GM23338 (cell line): ENCODE measurements around the gene SHISA3. TPM values are rescaled to one million over a fixed set of nuclear protein-coding genes. Genes with fewer than 3 reads are reported as not detected.

Source experiments
- ATAC-seq: fragments of 200-7000 bp; cut with Tn5 transposase; 3 replicates; pipeline ENCODE4 v1.9.1; 2020
- DNase-seq: peaks from one replicate; pipeline ENCODE4 v3.0.0-alpha.2; 2015; ENCODE audit warnings: low spot score
- H2AFZ ChIP-seq: fragments of 200-600 bp; sonication (generic); 2 replicates; pipeline ENCODE4 v1.8.0; 2016; ENCODE audit warnings: antibody characterized with exemption, mild to moderate bottlenecking, moderate library complexity
- H3F3A ChIP-seq: fragments of 200-600 bp; sonication (generic); replicated peaks from 2 replicates; pipeline ENCODE4 v1.8.0; 2017; ENCODE audit warnings: antibody characterized with exemption, mixed run types, low read depth
- H3K27ac ChIP-seq: fragments of 200-600 bp; sonication (generic); 2 replicates; pipeline ENCODE4 v1.6.1; 2016; ENCODE audit warnings: low read depth
- H3K27me3 ChIP-seq: fragments of 200-600 bp; sonication (generic); 2 replicates; pipeline ENCODE4 v1.8.0; 2016; ENCODE audit warnings: mild to moderate bottlenecking, mixed run types, moderate library complexity; ENCODE audit not compliant: insufficient read depth
- H3K36me3 ChIP-seq: fragments of 200-600 bp; sonication (generic); 2 replicates; pipeline ENCODE4 v1.8.0; 2016; ENCODE audit warnings: mild to moderate bottlenecking; ENCODE audit not compliant: insufficient read depth
- H3K4me1 ChIP-seq: fragments of 200-600 bp; sonication (generic); 2 replicates; pipeline ENCODE4 v1.8.0; 2016; ENCODE audit warnings: mild to moderate bottlenecking, moderate library complexity; ENCODE audit not compliant: insufficient read depth
- H3K4me2 ChIP-seq: fragments of 200-600 bp; sonication (generic); 2 replicates; pipeline ENCODE4 v1.7.1; 2017; ENCODE audit warnings: mixed run types
- H3K4me3 ChIP-seq: fragments of 200-600 bp; sonication (generic); 2 replicates; pipeline ENCODE4 v1.6.1; 2016; ENCODE audit warnings: mixed run types
- H3K79me2 ChIP-seq: fragments of 200-600 bp; sonication (generic); replicated peaks from 2 replicates; pipeline ENCODE4 v1.8.0; 2017; ENCODE audit warnings: mild to moderate bottlenecking; ENCODE audit not compliant: insufficient read depth
- H3K9me2 ChIP-seq: fragments of 200-600 bp; sonication (generic); 2 replicates; pipeline ENCODE4 v1.8.0; 2017; ENCODE audit not compliant: insufficient read depth
- H4K20me1 ChIP-seq: fragments of 200-600 bp; sonication (generic); replicated peaks from 2 replicates; pipeline ENCODE4 v1.8.0; 2017; ENCODE audit warnings: mild to moderate bottlenecking; ENCODE audit not compliant: insufficient read depth
- H3K27ac Mint-ChIP-seq: 2 replicates; pipeline ENCODE4 v1.8.0; 2020; ENCODE audit warnings: inconsistent platforms, mild to moderate bottlenecking, moderate library complexity, mixed read lengths
- H3K27me3 Mint-ChIP-seq: 3 replicates; pipeline ENCODE4 v1.8.0; 2022; ENCODE audit warnings: low read depth, mild to moderate bottlenecking, moderate library complexity, mixed read lengths, inconsistent platforms; ENCODE audit not compliant: insufficient read depth, poor library complexity
- H3K36me3 Mint-ChIP-seq: 3 replicates; pipeline ENCODE4 v1.8.0; 2021; ENCODE audit warnings: low read depth, mild to moderate bottlenecking, inconsistent platforms, moderate library complexity, mixed read lengths
- H3K4me1 Mint-ChIP-seq: 3 replicates; pipeline ENCODE4 v1.8.0; 2020; ENCODE audit warnings: mild to moderate bottlenecking, inconsistent platforms, mixed read lengths
- H3K4me3 Mint-ChIP-seq: 3 replicates; pipeline ENCODE4 v1.8.0; 2021; ENCODE audit warnings: moderate library complexity, mild to moderate bottlenecking, inconsistent platforms, mixed read lengths
- H3K9me3 Mint-ChIP-seq: 3 replicates; pipeline ENCODE4 v1.8.0; 2020; ENCODE audit warnings: moderate library complexity, mild to moderate bottlenecking, inconsistent platforms, mixed read lengths
- CREB1 ChIP-seq: fragments of 250-450 bp; sonication (Bioruptor Pico); IDR thresholded peaks from 2 replicates; pipeline ENCODE4 v1.5.0; 2020; ENCODE audit warnings: low read depth, mild to moderate bottlenecking, moderate library complexity
- CTCF ChIP-seq, 2 experiments: fragments of 200-600 bp in 1 of 2; sonication (generic) in 1 of 2; conservative IDR thresholded peaks; 2 replicates each; pipeline versions ENCODE4 v1.5.1 to v1.6.1; 2016 to 2017; ENCODE audit warnings: antibody characterized with exemption in 2 of 2, low read depth in 2 of 2, mild to moderate bottlenecking in 2 of 2, moderate library complexity in 1 of 2
- EZH2phosphoT487 ChIP-seq: fragments of 200-600 bp; sonication (generic); IDR thresholded peaks from one replicate; pipeline ENCODE4 v1.8.1; 2018; ENCODE audit warnings: antibody characterized with exemption; ENCODE audit not compliant: unreplicated experiment
- NANOG ChIP-seq: IDR thresholded peaks from 2 replicates; pipeline ENCODE4 v1.6.1; 2016; ENCODE audit warnings: antibody characterized with exemption, borderline replicate concordance
- STAT1 ChIP-seq: IDR thresholded peaks from one replicate; pipeline ENCODE4 v1.6.1; 2016; ENCODE audit warnings: antibody characterized with exemption; ENCODE audit not compliant: unreplicated experiment
- ZNF114 ChIP-seq: fragments of 250-450 bp; sonication (Bioruptor Pico); IDR thresholded peaks from 2 replicates; pipeline ENCODE4 v1.5.0; 2020; ENCODE audit warnings: mild to moderate bottlenecking, moderate library complexity
- ZNF331 ChIP-seq: fragments of 250-450 bp; sonication (Bioruptor Pico); IDR thresholded peaks from 2 replicates; pipeline ENCODE4 v1.5.0; 2020; ENCODE audit warnings: low read depth, mild to moderate bottlenecking, moderate library complexity
- polyA plus RNA-seq: library from polyadenylated mRNA; unstranded; fragments of >200 nt; fragmentation: Nextera tagmentation; extraction: Ambion mirVana; gene quantifications from 2 replicates; pipeline ENCODE4 v1.2.1, GENCODE V29; 2016
- total RNA-seq: library from RNA; depleted of rRNA; stranded (reverse); fragments of >200 nt; shearing (Covaris generic); gene quantifications from 2 replicates; pipeline ENCODE4 v1.2.3, GENCODE V29; 2014
- TF ChIP-seq, protein P1 (sequence below): IDR thresholded peaks from 2 replicates; pipeline ENCODE4 v1.6.1; 2016; ENCODE audit warnings: antibody characterized with exemption
- TF ChIP-seq, protein P2 (sequence below): IDR thresholded peaks from one replicate; pipeline ENCODE4 v1.6.1; 2018; ENCODE audit warnings: antibody characterized with exemption; ENCODE audit not compliant: unreplicated experiment

SHISA3 gene
- total and polyA plus RNA-seq, 2 experiments from 2014 or later, result 4.4 to 5.0 TPM

DNA sequence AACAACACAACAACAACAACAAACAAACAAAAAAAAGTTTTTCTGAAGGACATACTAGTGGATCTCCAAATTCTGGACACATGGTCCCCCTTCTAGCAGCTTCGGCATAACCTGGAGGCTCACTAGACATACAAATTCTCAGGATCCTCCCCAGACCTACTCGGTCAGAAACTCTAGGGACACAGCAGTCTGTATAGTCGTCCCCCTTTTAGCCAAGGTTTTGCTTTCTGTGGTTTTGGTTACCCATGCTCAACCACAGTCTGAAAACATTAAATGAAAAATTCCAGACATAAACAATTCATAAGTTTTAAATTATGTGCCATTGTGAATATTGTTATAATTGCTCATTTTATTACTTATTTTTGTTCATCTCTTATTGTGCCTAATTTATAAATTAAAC lies 45.2 kb upstream of the SHISA3 start:
- no peak overlapping the region for H3K27ac Mint-ChIP-seq
- H3K9me3 Mint-ChIP-seq, result no peaks in the 10 kb centered on the region
- DNase-seq (no peak), ATAC-seq (no peak)
- H3K4me3 Mint-ChIP-seq, result no peak overlapping the region
- Histone ChIP-seq H3K9me2 (peaks cover 9% of the 10 kb centered on the region), H3K4me3 (no peak overlapping the region), H3K27me3 (no peaks in the 10 kb centered on the region), H3K36me3 (no peaks in the 10 kb centered on the region), H3K79me2 (no peaks in the 10 kb centered on the region), H3F3A (0 out of 2 replicates have a peak, but pooled peaks cover 5% of the 10 kb centered on the region), H2AFZ (no peak overlapping the region), H4K20me1 (no peaks in the 10 kb centered on the region), H3K4me2 (no peak overlapping the region), H3K4me1 (peaks cover 15% of the 10 kb centered on the region), H3K27ac (no peak overlapping the region)
- peaks cover 13% of the 10 kb centered on the region for H3K27me3 Mint-ChIP-seq
- TF ChIP-seq EZH2phosphoT487 (no peak), STAT1 (no peak), ZNF114 (CRISPR knock-in tag) (no peak), NANOG (no peak)
- TF ChIP-seq, protein P1, sequence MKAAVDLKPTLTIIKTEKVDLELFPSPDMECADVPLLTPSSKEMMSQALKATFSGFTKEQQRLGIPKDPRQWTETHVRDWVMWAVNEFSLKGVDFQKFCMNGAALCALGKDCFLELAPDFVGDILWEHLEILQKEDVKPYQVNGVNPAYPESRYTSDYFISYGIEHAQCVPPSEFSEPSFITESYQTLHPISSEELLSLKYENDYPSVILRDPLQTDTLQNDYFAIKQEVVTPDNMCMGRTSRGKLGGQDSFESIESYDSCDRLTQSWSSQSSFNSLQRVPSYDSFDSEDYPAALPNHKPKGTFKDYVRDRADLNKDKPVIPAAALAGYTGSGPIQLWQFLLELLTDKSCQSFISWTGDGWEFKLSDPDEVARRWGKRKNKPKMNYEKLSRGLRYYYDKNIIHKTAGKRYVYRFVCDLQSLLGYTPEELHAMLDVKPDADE, result no peak
- TF ChIP-seq, protein P2, sequence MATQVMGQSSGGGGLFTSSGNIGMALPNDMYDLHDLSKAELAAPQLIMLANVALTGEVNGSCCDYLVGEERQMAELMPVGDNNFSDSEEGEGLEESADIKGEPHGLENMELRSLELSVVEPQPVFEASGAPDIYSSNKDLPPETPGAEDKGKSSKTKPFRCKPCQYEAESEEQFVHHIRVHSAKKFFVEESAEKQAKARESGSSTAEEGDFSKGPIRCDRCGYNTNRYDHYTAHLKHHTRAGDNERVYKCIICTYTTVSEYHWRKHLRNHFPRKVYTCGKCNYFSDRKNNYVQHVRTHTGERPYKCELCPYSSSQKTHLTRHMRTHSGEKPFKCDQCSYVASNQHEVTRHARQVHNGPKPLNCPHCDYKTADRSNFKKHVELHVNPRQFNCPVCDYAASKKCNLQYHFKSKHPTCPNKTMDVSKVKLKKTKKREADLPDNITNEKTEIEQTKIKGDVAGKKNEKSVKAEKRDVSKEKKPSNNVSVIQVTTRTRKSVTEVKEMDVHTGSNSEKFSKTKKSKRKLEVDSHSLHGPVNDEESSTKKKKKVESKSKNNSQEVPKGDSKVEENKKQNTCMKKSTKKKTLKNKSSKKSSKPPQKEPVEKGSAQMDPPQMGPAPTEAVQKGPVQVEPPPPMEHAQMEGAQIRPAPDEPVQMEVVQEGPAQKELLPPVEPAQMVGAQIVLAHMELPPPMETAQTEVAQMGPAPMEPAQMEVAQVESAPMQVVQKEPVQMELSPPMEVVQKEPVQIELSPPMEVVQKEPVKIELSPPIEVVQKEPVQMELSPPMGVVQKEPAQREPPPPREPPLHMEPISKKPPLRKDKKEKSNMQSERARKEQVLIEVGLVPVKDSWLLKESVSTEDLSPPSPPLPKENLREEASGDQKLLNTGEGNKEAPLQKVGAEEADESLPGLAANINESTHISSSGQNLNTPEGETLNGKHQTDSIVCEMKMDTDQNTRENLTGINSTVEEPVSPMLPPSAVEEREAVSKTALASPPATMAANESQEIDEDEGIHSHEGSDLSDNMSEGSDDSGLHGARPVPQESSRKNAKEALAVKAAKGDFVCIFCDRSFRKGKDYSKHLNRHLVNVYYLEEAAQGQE, result no peak
- H3K36me3 Mint-ChIP-seq, result no peaks in the 10 kb centered on the region
- H3K4me1 Mint-ChIP-seq, result peaks cover 13% of the 10 kb centered on the region

DNA sequence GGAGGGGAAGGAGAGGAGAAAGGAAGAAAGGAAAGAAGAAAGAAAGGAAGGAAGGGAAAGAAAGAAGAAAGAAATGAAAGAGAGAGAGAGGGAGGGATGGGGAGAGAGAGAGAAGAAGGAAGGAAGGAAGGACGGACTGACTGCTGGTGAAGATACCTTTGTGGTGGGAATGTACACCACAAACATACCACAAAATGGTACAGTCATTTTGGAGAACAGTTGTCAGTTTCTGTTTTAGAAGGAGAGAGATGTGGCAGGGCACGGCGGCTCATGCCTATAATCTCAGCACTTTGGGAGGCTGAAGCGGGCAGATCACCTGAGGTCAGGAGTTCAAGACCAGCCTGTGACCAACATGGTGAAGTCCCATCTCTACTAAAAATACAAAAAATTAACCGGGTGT lies 40.0 kb upstream of the SHISA3 start:
- Mint-ChIP-seq H3K4me1 (peaks cover 13% of the 10 kb centered on the region), H3K4me3 (no peak overlapping the region), H3K27me3 (peaks cover 8% of the 10 kb centered on the region), H3K36me3 (no peaks in the 10 kb centered on the region), H3K9me3 (no peaks in the 10 kb centered on the region), H3K27ac (no peak overlapping the region)
- ATAC-seq, result no peak
- no peak overlapping the region for H3K4me2 ChIP-seq
- H3F3A ChIP-seq, result no peaks in the 10 kb centered on the region
- peak overlapping the region; percentile 48; the same call in 1 of the 2 replicates for H2AFZ ChIP-seq
- H4K20me1 ChIP-seq, result no peaks in the 10 kb centered on the region
- H3K9me2 ChIP-seq, result peaks cover 13% of the 10 kb centered on the region
- H3K4me3 ChIP-seq, result no peak overlapping the region
- no peak overlapping the region for H3K27ac ChIP-seq
- DNase-seq, result no peak
- H3K79me2 ChIP-seq, result no peaks in the 10 kb centered on the region
- H3K4me1 ChIP-seq, result peaks cover 15% of the 10 kb centered on the region
- H3K36me3 ChIP-seq, result no peaks in the 10 kb centered on the region
- no peaks in the 10 kb centered on the region for H3K27me3 ChIP-seq
- TF ChIP-seq CREB1 (CRISPR knock-in tag) (no peak), ZNF331 (CRISPR knock-in tag) (no peak), CTCF (conservative IDR thresholded peaks at IDR 0.05; ENCODE audit: low read depth in 2 of 2) (no peak)
- TF ChIP-seq, protein P1, result no peak
